ENCODE measurements around the gene CCNF.

The CCNF gene

DNA sequence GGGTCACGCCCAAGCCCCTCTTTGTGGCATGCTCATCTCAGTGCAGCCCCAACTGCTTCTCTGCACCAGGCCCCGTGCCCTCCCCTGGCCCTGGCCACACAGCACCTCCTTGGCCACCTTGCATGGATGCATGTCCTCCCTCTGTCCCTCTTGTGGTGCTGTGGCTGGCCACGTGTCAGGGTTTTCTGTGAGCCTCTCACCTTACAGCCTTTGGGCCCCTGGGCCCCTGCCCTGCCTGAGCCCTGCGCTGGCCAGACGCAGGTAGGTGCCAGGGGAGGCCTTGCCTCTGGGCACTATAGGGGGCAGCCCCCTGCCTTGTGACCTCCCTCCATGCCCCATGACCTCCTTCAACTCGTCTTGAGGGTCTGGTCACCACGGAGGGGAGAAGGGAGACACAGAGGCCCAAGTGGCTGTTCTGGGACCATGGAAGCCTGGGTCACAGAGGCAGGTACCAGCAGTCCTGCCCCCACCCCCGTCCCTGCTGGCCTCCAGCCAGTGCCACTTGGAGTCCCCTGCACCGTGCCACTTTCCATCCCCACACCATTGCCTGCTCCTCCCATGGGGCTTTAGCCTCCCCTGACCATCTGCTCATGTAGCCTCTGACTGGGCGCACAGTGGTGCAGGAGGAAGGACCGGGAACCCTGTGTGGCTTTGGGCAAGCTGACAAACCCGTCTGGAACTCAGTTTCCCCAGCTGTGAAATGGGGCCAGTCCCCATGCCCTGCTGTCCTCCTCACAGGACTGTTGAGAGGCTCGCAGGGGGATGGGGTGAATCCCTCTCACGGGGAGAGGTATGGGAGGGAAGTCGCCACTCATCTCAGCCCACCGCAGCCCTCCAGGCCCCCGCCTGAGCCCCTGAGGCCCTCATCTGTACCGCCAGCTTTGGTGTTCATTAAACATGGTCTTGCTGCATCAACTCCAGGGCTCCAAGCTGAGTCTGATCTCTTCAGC, 73.0 kb downstream of the CCNF start:
- TF ChIP-seq CEBPB (IDR thresholded peaks at IDR 0.05) (no peak), EGR1 (IDR thresholded peaks at IDR 0.05) (no peak), EP300 (IDR thresholded peaks at IDR 0.05; ENCODE audit: borderline replicate concordance) (no peak), YY1 (IDR thresholded peaks at IDR 0.05; ENCODE audit: low read depth) (no peak), RAD21 (IDR thresholded peaks at IDR 0.05; ENCODE audit: low read depth) (no peak), TCF12 (IDR thresholded peaks at IDR 0.05; ENCODE audit: low read depth) (no peak), NFIC (IDR thresholded peaks at IDR 0.05) (no peak)
- TF ChIP-seq, protein P1, sequence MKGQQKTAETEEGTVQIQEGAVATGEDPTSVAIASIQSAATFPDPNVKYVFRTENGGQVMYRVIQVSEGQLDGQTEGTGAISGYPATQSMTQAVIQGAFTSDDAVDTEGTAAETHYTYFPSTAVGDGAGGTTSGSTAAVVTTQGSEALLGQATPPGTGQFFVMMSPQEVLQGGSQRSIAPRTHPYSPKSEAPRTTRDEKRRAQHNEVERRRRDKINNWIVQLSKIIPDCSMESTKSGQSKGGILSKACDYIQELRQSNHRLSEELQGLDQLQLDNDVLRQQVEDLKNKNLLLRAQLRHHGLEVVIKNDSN (IDR thresholded peaks at IDR 0.05): no peak
- TF ChIP-seq, protein P2, sequence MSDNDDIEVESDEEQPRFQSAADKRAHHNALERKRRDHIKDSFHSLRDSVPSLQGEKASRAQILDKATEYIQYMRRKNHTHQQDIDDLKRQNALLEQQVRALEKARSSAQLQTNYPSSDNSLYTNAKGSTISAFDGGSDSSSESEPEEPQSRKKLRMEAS (IDR thresholded peaks at IDR 0.05): no peak; the same call in 1 of the 2 replicates

DNA sequence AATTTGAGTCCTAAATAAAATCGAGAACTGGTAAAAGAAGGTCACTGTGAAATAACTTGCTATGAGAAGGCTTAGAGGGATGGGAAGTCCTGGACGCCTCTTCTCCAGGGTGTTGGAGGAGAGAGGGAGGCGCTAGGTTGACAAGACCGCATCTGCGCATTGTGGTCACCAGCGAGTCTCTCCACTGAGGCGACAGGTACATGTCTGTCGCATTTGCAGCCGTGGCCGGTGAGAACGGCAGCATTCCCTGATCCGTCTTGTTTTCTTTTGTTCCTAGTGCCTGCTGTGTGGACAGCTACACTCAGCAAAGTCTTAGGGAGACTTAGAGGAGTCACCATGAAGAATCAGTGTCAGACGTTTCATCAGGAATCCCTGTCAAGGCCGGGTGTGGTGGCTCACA, 76.4 kb downstream of the CCNF start:
- TF ChIP-seq CEBPB (IDR thresholded peaks at IDR 0.05) (no peak), EGR1 (IDR thresholded peaks at IDR 0.05) (no peak), CREB1 (IDR thresholded peaks at IDR 0.05; ENCODE audit: low read depth) (no peak), RAD21 (IDR thresholded peaks at IDR 0.05; ENCODE audit: low read depth) (no peak), EP300 (IDR thresholded peaks at IDR 0.05; ENCODE audit: borderline replicate concordance) (no peak), ZBTB7A (IDR thresholded peaks at IDR 0.05; ENCODE audit: low read depth) (no peak), YY1 (IDR thresholded peaks at IDR 0.05; ENCODE audit: low read depth) (no peak)
- TF ChIP-seq, protein P1 (IDR thresholded peaks at IDR 0.05): no peak

DNA sequence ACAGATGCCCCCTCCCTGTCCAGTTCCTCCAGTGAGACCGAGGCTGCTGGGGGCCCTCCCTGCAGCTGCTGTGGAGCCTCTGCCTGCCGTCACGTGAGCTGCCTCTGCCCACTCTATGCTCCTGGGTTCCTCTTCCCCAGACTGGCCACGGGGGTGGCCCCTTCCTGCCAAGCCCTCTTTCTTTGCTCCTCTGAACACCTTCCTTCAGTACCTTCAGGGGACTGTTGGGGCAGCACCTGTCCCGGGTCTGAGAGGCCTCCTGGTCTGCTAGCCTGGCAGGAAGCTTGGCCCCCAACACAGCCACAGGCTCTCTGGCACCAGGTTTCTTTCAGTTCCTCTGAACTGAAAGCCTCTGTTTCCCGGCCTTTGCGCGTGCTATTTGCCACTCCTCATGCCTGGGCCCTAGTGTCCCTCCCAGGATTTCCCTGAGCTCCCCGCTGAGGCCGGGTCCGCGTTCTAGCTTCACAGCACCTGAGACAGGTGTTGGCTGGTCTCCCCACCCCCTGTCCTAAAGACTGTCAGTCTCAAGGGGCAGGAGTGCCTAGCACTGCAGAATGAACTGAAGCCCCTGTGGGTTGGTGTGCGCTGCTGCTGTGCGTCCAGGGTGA, 77.9 kb downstream of the CCNF start:
- no peak for TF ChIP-seq CREB1 (IDR thresholded peaks at IDR 0.05; ENCODE audit: low read depth)

DNA sequence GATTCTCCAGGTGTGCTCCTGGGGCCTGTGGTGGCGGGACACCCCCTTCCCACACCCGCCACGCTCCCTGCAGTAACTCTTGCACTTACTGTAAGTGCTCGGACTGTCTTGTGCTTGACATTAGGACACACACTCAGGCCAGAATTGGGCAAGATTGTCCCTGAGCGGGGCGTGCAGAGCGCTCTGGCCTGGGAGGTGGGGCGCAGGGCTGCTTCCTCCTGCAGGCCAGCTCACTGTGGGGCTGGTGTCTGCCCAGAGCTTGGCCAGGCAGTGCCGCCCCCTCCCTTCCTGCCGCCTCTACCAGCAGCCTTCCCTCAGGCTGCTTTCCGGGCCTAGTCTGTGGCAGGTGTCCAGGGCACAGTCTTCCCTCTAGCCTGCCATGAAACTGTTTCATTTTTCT, 78.4 kb downstream of the CCNF start:
- TF ChIP-seq TCF12 (IDR thresholded peaks at IDR 0.05; ENCODE audit: low read depth): no peak
- no peak for TF ChIP-seq YY1 (IDR thresholded peaks at IDR 0.05; ENCODE audit: low read depth)
- no peak for TF ChIP-seq CEBPB (IDR thresholded peaks at IDR 0.05)
- TF ChIP-seq EP300 (IDR thresholded peaks at IDR 0.05; ENCODE audit: borderline replicate concordance): no peak
- TF ChIP-seq CREB1 (IDR thresholded peaks at IDR 0.05; ENCODE audit: low read depth): no peak
- no peak for TF ChIP-seq EGR1 (IDR thresholded peaks at IDR 0.05)
- TF ChIP-seq ZBTB7A (IDR thresholded peaks at IDR 0.05; ENCODE audit: low read depth): no peak
- no peak for TF ChIP-seq TEAD4 (IDR thresholded peaks at IDR 0.05)
